Breast epithelium (tissue), 3 donors: ENCODE results near the gene IARS2.

Source experiments
- POLR2A ChIP-seq: fragments of 450-650 bp; IDR thresholded peaks from one replicate; pipeline ENCODE4 v1.6.1; 2016; ENCODE audit warnings: antibody characterized with exemption, mild to moderate bottlenecking, moderate library complexity
- POLR2AphosphoS5 ChIP-seq, 3 donors: sonication (generic); formaldehyde crosslinking; IDR thresholded peaks; one replicate each; pipeline ENCODE4 v1.6.1; 2017; ENCODE audit warnings: antibody characterized with exemption in 3 of 3
- TF ChIP-seq, protein P1 (sequence below), 3 donors: fragments of 450-650 bp; IDR thresholded peaks; one replicate each; pipeline ENCODE4 v1.5.1; 2016 to 2017; ENCODE audit warnings: antibody characterized with exemption in 3 of 3, mild to moderate bottlenecking in 3 of 3, moderate library complexity in 3 of 3

DNA sequence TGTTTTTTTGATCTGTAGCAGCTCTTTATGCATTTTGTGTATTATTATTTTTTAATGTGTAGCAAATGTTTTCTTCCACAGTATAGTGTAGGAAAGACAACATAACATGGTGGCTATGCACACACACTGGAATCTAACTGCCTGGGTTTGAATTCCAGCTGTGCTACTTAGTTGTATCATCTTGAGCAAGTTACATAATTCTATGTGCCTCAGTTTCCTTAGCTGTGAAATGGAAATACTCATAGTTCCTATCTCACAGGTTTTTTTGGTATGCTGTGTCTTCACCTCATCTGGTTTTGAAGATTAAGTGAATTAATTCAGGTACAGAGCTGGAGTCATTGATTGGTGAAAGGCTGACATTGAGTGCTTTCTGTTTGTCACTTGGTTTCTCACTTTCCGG, 1.2 kb upstream of the IARS2 start:
- TF ChIP-seq POLR2AphosphoS5 (IDR thresholded peaks at IDR 0.05): no peak
- TF ChIP-seq, protein P1, sequence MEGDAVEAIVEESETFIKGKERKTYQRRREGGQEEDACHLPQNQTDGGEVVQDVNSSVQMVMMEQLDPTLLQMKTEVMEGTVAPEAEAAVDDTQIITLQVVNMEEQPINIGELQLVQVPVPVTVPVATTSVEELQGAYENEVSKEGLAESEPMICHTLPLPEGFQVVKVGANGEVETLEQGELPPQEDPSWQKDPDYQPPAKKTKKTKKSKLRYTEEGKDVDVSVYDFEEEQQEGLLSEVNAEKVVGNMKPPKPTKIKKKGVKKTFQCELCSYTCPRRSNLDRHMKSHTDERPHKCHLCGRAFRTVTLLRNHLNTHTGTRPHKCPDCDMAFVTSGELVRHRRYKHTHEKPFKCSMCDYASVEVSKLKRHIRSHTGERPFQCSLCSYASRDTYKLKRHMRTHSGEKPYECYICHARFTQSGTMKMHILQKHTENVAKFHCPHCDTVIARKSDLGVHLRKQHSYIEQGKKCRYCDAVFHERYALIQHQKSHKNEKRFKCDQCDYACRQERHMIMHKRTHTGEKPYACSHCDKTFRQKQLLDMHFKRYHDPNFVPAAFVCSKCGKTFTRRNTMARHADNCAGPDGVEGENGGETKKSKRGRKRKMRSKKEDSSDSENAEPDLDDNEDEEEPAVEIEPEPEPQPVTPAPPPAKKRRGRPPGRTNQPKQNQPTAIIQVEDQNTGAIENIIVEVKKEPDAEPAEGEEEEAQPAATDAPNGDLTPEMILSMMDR (IDR thresholded peaks at IDR 0.05): no peak
- no peak for TF ChIP-seq POLR2A
